K562 (cell line): Measurements from ENCODE around the gene RNU6-9. TPM values are rescaled to one million over a fixed set of nuclear protein-coding genes. Genes with fewer than 3 reads are reported as not detected.
A peak's percentile ranks its signal among the peaks of the same experiment; 100 is the strongest.

Source experiments
- ATF2 ChIP-seq: sonication (generic); formaldehyde crosslinking; IDR thresholded peaks from 2 replicates; pipeline ENCODE4 v1.8.1; 2022; ENCODE audit warnings: missing genetic modification reagents
- ATF3 ChIP-seq, 2 experiments: fragments of 450-650 bp in 1 of 2; sonication (generic) in 1 of 2; formaldehyde crosslinking in 1 of 2; IDR thresholded peaks in 1 of 2; conservative IDR thresholded peaks in 1 of 2; 2 replicates each; pipeline versions ENCODE4 v1.6.1 to v1.8.1; 2016 to 2023; ENCODE audit warnings: mild to moderate bottlenecking in 2 of 2, moderate library complexity in 2 of 2, inconsistent platforms in 1 of 2, missing genetic modification reagents in 1 of 2
- CCNT2 ChIP-seq: IDR thresholded peaks from 2 replicates; pipeline ENCODE4 v1.6.1; 2011; ENCODE audit warnings: borderline replicate concordance, low read depth, mild to moderate bottlenecking, moderate library complexity, mixed read lengths, low read length; ENCODE audit not compliant: insufficient read length; ENCODE audit errors: extremely low read depth
- CTCFL ChIP-seq: IDR thresholded peaks from 2 replicates; pipeline ENCODE4 v1.6.1; 2011; ENCODE audit warnings: borderline replicate concordance, low read depth, mild to moderate bottlenecking, moderate library complexity, low read length; ENCODE audit not compliant: insufficient read depth, poor library complexity, severe bottlenecking
- CXXC5 ChIP-seq: fragments of 250-450 bp; sonication (Bioruptor Pico); IDR thresholded peaks from 2 replicates; pipeline ENCODE4 v1.8.0; 2022; ENCODE audit warnings: inconsistent platforms, mild to moderate bottlenecking, moderate library complexity
- FOXA1 ChIP-seq: fragments of 450-650 bp; IDR thresholded peaks from 2 replicates; pipeline ENCODE4 v1.6.1; 2016; ENCODE audit warnings: mild to moderate bottlenecking, borderline replicate concordance
- GABPB1 ChIP-seq: sonication (generic); formaldehyde crosslinking; IDR thresholded peaks from 2 replicates; pipeline ENCODE4 v1.8.0; 2022; ENCODE audit warnings: mild to moderate bottlenecking, missing genetic modification reagents
- GATA2 ChIP-seq: sonication (generic); formaldehyde crosslinking; IDR thresholded peaks from 2 replicates; pipeline ENCODE4 v1.4.0; 2020; ENCODE audit warnings: mild to moderate bottlenecking, missing genetic modification reagents
- KLF13 ChIP-seq: fragments of 450-650 bp; IDR thresholded peaks from 2 replicates; pipeline ENCODE4 v1.6.1; 2016; ENCODE audit warnings: missing genetic modification characterization, low read depth, mild to moderate bottlenecking, missing compliant biosample characterization, moderate library complexity, borderline replicate concordance
- NCOR1 ChIP-seq: fragments of 450-650 bp; IDR thresholded peaks from 2 replicates; pipeline ENCODE4 v1.6.1; 2016; ENCODE audit warnings: mild to moderate bottlenecking, moderate library complexity
- PURB ChIP-seq: sonication (generic); formaldehyde crosslinking; IDR thresholded peaks from 2 replicates; pipeline ENCODE4 v1.9.0; 2021; ENCODE audit warnings: low read depth, mild to moderate bottlenecking, missing genetic modification reagents
- RBM15 ChIP-seq: fragments of 200-400 bp; formaldehyde crosslinking; IDR thresholded peaks from 2 replicates; pipeline ENCODE4 v1.6.1; 2018; ENCODE audit warnings: mild to moderate bottlenecking, low read length, moderate library complexity; ENCODE audit not compliant: insufficient read depth
- RCOR1 ChIP-seq, 2 experiments: IDR thresholded peaks; 2 replicates each; pipeline ENCODE4 v1.6.1; 2012; ENCODE audit warnings: low read depth in 2 of 2, low read length in 2 of 2, borderline replicate concordance in 1 of 2, improper control_type of control experiment in 1 of 2
- RUNX1 ChIP-seq: sonication (generic); IDR thresholded peaks from 2 replicates; pipeline ENCODE4 v1.6.1; 2016; ENCODE audit warnings: antibody characterized with exemption, low read depth
- SPI1 ChIP-seq: IDR thresholded peaks from 2 replicates; pipeline ENCODE4 v1.6.1; 2011; ENCODE audit warnings: low read depth, low read length, control low read depth, borderline replicate concordance
- TARDBP ChIP-seq: fragments of 450-650 bp; IDR thresholded peaks from 2 replicates; pipeline ENCODE4 v1.6.1; 2016
- TRIM25 ChIP-seq: fragments of 450-650 bp; IDR thresholded peaks from 2 replicates; pipeline ENCODE4 v1.7.0; 2016; ENCODE audit warnings: borderline replicate concordance
- WHSC1 ChIP-seq: IDR thresholded peaks from one replicate; pipeline ENCODE4 v1.6.1; 2012; ENCODE audit warnings: low read length, control low read depth, inconsistent platforms
- ZNF311 ChIP-seq: fragments of 250-450 bp; sonication (Bioruptor Pico); IDR thresholded peaks from 2 replicates; pipeline ENCODE4 v1.4.0; 2020; ENCODE audit warnings: mild to moderate bottlenecking, moderate library complexity
- ZNF431 ChIP-seq: sonication (generic); formaldehyde crosslinking; IDR thresholded peaks from 2 replicates; pipeline ENCODE4 v1.8.0; 2022; ENCODE audit warnings: mild to moderate bottlenecking, missing genetic modification reagents
- ZNF436 ChIP-seq: fragments of 250-450, 450-650 bp; sonication (Bioruptor Pico); formaldehyde crosslinking; IDR thresholded peaks from 2 replicates; pipeline ENCODE4 v1.7.0; 2020; ENCODE audit warnings: mild to moderate bottlenecking
- polyA plus RNA-seq, 8 experiments: library from polyadenylated mRNA; depleted of rRNA in 4 of 8; stranded (reverse) in 5 of 8; unstranded in 3 of 8; fragments of >200 nt; fragmentation: Nextera tagmentation in 2 of 8; fragmentation: Illumina TruSeq in 1 of 8; extraction: Ambion mirVana in 2 of 8; extraction: Trizol in 1 of 8; gene quantifications; 2 replicates each; pipeline versions ENCODE4 v1.2.1 to v1.2.3, GENCODE V29; 2011 to 2014; ENCODE audit warnings: inconsistent platforms in 1 of 8, missing spikeins in 1 of 8
- total RNA-seq, 7 experiments: library from RNA; depleted of rRNA in 6 of 7; stranded (reverse); fragments of >200 nt in 6 of 7; fragmentation: Illumina TruSeq in 2 of 7; extraction: Trizol in 2 of 7; gene quantifications; 2 replicates each; pipeline versions ENCODE4 v1.2.1 to v1.2.3, GENCODE V29; 2011 to 2021; ENCODE audit warnings: low replicate concordance in 1 of 7

The RNU6-9 gene
- total and polyA plus RNA-seq, 9 of the 15 experiments (the other 6 are each of a cell fraction or from before 2014, with no cell fraction given), result not detected

- TF ChIP-seq ZNF436 (no peak), PURB (CRISPR knock-in tag) (no peak), GATA2 (no peak), TARDBP (no peak), KLF13 (tag) (no peak), RCOR1 (IDR thresholded peaks at IDR 0.05; ENCODE audit: borderline replicate concordance in 1 of 2, low read depth in 2 of 2, low read length in 2 of 2) (peak in 1 of 2 experiments; percentile 71; a peak in 1 of 4 replicates), RUNX1 (no peak), ZNF431 (CRISPR knock-in tag) (no peak; the same call in 1 of the 2 replicates), RBM15 (no peak), ATF3 (IDR thresholded peaks at IDR 0.05) (peak; percentile 83), ATF3 (CRISPR knock-in tag; conservative IDR thresholded peaks at IDR 0.05) (no peak), SPI1 (no peak), GABPB1 (CRISPR knock-in tag) (peak; percentile 52), ATF2 (CRISPR knock-in tag) (peak; percentile 62; the same call in 1 of the 2 replicates), WHSC1 (no peak), CXXC5 (CRISPR knock-in tag) (peak; percentile 83), TRIM25 (no peak), NCOR1 (no peak), CCNT2 (peak; percentile 25), CTCFL (no peak), FOXA1 (no peak), ZNF311 (CRISPR knock-in tag) (no peak)
Observed at GRCh38 chr19:925087-925525, 31.8 kb downstream of the RNU6-9 start (continued).
